Fibroblast of villous mesenchyme (primary cell): ENCODE measurements around the gene DRD4. TPM values are rescaled to one million over a fixed set of nuclear protein-coding genes. Genes with fewer than 3 reads are reported as not detected.

Source experiments
- DNase-seq: peaks from one replicate; pipeline ENCODE4 v3.0.0-alpha.2; 2010; ENCODE audit warnings: low read depth
- H3K4me3 ChIP-seq: 2 replicates; pipeline ENCODE4 v1.5.1; 2011; ENCODE audit warnings: low read depth, mild to moderate bottlenecking, low read length
- total RNA-seq: library from RNA; depleted of rRNA; stranded (reverse); fragments of >200 nt; gene quantifications from 2 replicates; pipeline ENCODE4 v1.2.3, GENCODE V29; 2012
- TF ChIP-seq, protein P1 (sequence below): IDR thresholded peaks from 2 replicates; pipeline ENCODE4 v1.5.1; 2012; ENCODE audit warnings: low read depth, mild to moderate bottlenecking, low read length; ENCODE audit not compliant: insufficient read depth

Gene DRD4
- total RNA-seq, 1 donor, result not detected

- TF ChIP-seq, protein P1, sequence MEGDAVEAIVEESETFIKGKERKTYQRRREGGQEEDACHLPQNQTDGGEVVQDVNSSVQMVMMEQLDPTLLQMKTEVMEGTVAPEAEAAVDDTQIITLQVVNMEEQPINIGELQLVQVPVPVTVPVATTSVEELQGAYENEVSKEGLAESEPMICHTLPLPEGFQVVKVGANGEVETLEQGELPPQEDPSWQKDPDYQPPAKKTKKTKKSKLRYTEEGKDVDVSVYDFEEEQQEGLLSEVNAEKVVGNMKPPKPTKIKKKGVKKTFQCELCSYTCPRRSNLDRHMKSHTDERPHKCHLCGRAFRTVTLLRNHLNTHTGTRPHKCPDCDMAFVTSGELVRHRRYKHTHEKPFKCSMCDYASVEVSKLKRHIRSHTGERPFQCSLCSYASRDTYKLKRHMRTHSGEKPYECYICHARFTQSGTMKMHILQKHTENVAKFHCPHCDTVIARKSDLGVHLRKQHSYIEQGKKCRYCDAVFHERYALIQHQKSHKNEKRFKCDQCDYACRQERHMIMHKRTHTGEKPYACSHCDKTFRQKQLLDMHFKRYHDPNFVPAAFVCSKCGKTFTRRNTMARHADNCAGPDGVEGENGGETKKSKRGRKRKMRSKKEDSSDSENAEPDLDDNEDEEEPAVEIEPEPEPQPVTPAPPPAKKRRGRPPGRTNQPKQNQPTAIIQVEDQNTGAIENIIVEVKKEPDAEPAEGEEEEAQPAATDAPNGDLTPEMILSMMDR, result no peak
- no peak overlapping the region for H3K4me3 ChIP-seq
- DNase-seq, result no peak
Observed at GRCh38 chr11:623349-623869, 13.7 kb upstream of the DRD4 start.

DNA sequence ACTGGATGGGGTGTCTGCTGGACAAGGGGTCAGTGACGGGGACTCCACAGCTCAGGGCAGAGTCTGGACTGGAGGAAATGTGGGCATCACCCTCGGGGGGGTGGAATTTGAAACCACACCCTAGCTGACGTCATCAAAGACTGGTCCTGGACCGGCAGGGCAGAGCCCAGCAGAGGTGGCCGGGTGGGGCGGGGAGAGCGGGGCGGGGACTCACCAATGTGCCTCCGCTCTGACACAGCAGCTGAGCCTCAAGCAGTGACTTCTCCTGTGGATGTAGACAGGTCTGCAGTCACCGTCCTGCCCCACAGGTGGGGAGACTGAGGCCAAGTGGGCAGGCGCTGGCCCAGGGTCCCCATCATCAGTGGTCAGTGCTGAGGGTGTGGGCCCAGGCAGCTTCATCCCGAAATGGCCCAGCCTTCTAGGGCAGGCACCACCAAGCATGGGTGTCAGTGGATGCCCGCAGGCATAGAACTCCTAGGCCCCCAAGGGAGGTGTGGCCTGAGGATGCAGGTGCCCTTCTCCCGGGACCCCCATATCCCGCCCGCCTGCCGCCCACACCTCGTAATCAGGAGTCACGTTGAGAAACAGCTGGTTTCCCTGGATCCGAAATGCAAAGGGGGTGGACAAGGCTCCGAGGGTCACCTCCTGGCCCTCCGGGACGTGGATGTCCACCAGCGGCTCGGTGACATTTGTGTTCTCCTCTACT, 12.9 kb upstream of the DRD4 start:
- TF ChIP-seq, protein P1, result no peak
- peak; percentile 30 for DNase-seq

GRCh38 chr11:624705-625635, 12.1 kb upstream of the DRD4 start, which contains the start of gene CDHR5:
CDHR5 (minus strand) TSS chr11:624955; CDS start chr11:624902, 53 bp downstream.
- no peak for DNase-seq
- H3K4me3 ChIP-seq, result no peak within 1 kb of the TSS
- TF ChIP-seq, protein P1, result no peak

More for the DNA sequence above, 12.9 kb upstream of the DRD4 start:
- H3K4me3 ChIP-seq, result no peak overlapping the region

DNA sequence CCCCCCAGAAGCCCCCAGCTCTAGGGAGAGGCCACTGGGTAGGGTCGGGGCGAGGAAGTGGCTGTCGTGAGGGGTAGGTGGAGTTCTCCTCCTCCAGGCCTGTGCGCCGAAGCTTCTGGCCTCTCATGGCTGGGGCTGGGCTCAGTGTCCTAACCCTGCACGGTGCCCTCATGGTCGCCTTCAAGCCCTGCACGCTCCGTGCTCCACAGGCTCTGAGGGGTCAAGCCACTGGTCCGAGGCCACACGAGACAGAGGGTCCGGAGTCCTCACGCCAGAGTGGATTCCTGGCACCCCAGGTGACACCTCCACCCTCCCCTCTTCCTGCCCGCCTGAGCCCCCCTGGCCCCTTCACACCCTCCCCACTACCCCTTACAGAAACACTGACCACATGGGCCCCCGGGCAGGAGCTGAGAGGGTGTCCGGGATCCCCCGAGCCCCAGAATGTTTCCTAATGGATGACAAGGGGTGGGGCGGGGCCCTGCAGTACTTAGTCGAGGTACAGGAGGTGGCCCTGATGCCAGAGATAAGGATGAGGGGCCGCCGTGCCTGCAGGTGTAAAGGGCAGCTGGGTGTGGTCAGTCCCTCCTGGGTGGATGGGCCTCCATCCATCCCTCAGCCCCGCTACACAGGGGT, 11.3 kb upstream of the DRD4 start:
- no peak for DNase-seq
- no peak overlapping the region for H3K4me3 ChIP-seq
- TF ChIP-seq, protein P1, result no peak

DNA sequence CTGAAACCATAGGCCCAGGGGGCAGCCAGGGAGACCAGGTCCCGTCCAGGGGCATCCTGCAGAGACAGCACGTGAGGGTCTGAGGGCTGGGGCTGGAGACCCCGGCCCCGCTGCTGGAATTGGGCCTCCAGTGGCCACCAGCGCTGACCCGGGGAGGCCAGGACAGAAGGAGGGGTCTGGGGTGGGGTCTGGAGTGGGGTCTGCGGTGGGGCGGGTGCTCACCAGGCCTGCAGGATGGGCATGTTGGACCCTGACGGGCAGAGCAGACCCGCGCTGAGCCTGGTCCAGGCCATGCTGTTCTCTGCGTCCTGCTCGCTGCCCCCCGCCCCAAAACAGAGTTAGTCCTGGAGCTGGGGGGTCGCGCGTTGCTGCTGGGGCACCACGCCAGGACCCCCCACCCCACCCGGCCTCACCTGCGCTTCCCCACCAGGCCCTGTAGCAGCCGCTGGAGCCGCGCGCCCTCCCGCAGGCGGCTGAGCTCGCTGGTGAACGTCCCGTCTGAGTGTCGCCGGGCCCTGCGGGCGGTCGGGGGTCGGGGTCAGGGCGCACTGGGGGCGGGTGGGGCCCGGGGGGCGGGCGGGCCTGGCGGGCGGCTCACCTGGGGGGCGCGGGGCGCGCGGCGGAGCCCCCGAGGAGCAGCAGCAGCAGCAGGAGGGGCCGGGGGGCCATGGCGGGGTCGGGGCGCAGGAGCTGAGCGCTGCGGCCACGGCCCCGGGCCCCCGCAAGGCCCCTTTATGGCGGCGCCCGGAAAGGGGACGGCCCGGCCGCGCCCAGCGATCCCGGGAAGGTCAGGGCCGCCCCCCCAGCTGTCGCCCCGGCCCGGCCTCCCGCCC, 10.4 kb upstream of the DRD4 start, which contains the start of gene SCT:
TSS of gene SCT (minus strand) at position 707 of the 833 bp plus-strand sequence. CDS start at position 669, 38 bp downstream.
- H3K4me3 ChIP-seq, result no peak within 1 kb of the TSS
- DNase-seq, result no peak
- TF ChIP-seq, protein P1, result no peak

GRCh38 chr11:627308-627576, 9.8 kb upstream of the DRD4 start:
- no peak for DNase-seq
- TF ChIP-seq, protein P1, result no peak
- no peak overlapping the region for H3K4me3 ChIP-seq
